ENCODE measurements around the gene RNF10. TPM values are rescaled to one million over a fixed set of nuclear protein-coding genes. Genes with fewer than 3 reads are reported as not detected.
"Not testable (repeated sequence)": the region's sequence is repeated elsewhere in the genome, so short reads cannot be mapped to it uniquely, and the experiment has no call there.

Gene RNF10
- total and polyA plus RNA-seq, 11 donors = 165 to 490 (median 278) TPM

DNA sequence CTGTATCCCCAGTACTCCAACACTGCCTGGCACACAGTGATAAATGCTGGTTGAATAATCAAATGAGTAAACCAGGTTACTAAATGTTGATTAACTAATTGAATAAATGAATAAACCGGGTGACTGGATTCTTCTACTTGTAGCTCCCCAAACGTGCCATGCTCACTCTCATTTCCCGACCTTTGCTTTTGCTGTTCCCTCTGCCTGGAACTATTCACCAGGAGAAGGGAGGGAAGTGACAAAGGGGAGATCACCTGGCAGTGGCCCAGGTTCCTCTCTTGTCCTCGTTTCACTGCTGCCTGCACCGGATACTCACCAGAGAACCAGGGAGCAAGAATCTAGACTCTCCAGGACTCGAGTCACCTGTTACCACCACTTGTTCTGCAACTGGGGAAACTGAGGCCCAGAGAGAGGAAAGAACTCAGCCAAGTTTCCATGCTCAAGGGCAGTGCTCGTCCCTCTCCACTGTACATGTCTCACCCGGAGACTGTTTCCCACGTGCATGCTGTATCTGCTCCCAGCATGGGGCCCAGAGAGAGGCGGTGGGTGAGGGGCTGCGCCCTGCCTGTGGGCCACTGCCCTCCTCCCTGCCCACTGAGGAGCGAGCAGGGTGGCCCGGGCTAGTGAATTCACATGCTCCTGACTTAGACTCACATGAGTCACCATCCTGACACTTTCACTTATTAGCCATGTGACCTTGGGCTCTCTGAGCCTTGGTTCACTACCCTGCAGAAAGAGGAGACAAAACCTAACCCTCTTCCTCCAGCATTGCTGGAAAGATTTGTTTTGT, 64.7 kb downstream of the RNF10 start:
- 38 to 48% (median 42%) methylated on average over 11 to 13 of the region's 13 CpGs for WGBS, 4 donors
- no peaks in the 10 kb centered on the region for H3K36me3 ChIP-seq

DNA sequence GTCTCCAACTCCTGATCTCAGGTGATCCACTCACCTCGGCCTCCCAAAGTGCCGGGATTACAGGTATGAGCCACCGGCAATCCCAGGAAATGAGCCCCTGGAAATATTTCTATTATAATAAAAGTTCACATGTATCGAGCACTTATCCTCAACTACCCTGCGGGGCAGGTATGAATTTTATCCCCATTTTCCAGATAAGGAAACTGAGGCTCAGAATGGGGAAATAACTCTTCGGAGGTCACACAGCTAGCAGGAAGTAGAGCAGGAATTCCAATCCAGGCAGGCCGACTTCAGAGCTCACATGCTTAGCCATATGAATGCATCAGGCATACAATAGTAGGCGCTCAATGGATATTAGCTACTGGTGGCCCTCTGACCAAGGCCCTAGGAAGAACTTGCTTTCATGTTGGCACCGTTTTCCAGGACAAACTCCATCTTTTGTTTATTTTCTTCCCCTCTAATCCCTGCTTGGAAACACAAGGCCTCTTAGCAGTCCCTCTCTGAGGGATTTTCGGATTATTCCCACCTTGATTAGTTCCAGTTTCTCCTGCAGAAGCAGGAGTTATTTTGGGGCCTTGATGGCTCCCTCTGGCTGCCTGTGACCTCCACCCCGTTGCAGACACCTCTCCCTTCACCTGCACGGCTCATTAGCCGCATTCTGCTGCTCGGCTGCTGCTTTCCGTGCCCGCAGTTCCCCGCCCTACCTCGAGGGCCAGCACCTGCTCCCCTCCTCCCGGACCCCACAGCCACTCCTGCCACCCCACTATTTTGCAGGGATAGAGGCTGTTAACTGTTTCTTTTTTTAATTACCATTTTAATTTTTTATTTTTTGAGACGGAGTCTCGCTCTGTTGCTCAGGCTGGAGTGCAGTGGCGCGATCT, 65.8 kb downstream of the RNF10 start:
- no peak for TF ChIP-seq POLR2A (IDR thresholded peaks at IDR 0.05)
- TF ChIP-seq, protein P1, sequence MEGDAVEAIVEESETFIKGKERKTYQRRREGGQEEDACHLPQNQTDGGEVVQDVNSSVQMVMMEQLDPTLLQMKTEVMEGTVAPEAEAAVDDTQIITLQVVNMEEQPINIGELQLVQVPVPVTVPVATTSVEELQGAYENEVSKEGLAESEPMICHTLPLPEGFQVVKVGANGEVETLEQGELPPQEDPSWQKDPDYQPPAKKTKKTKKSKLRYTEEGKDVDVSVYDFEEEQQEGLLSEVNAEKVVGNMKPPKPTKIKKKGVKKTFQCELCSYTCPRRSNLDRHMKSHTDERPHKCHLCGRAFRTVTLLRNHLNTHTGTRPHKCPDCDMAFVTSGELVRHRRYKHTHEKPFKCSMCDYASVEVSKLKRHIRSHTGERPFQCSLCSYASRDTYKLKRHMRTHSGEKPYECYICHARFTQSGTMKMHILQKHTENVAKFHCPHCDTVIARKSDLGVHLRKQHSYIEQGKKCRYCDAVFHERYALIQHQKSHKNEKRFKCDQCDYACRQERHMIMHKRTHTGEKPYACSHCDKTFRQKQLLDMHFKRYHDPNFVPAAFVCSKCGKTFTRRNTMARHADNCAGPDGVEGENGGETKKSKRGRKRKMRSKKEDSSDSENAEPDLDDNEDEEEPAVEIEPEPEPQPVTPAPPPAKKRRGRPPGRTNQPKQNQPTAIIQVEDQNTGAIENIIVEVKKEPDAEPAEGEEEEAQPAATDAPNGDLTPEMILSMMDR (IDR thresholded peaks at IDR 0.05) = no peak
- WGBS, 4 donors = 77 to 83% (median 79%) methylated on average over 23 of the region's 23 CpGs
- no peak for ATAC-seq
- H3K4me3 ChIP-seq = no peak overlapping the region
- peaks cover 0 to 6% (median 0%) of the 10 kb centered on the region in 9 donors for H3K27me3 ChIP-seq
- intact Hi-C loops (cut with DNase I) = loop anchor here in 1 of 10 donors (10.0 kb wide), 1 partner anchor 485 kb away; no protein-coding TSS in a partner anchor
- no peaks in the 10 kb centered on the region for H3K36me3 ChIP-seq
- peaks cover 0 to 9% (median 4%) of the 10 kb centered on the region in 12 donors for H3K4me1 ChIP-seq
- no peak for DNase-seq
- H3K9me3 ChIP-seq = no peaks in the 10 kb centered on the region
- no peak overlapping the region for H3K27ac ChIP-seq

More for the DNA sequence above, 64.7 kb downstream of the RNF10 start:
- intact Hi-C loops (cut with DNase I) = loop anchor here in 1 of 10 donors (10.0 kb wide), 1 partner anchor 486 kb away; no protein-coding TSS in a partner anchor
- ATAC-seq (peak; percentile 67 to 86 (median 79)), DNase-seq (no peak)
- Histone ChIP-seq H3K27me3 (peaks cover 0 to 6% (median 0%) of the 10 kb centered on the region in 9 donors), H3K4me3 (no peak overlapping the region), H3K27ac (no peak overlapping the region), H3K9me3 (no peaks in the 10 kb centered on the region), H3K4me1 (peaks cover 0 to 9% (median 4%) of the 10 kb centered on the region in 12 donors)
- TF ChIP-seq, protein P1 (IDR thresholded peaks at IDR 0.05) = no peak
- TF ChIP-seq POLR2A (IDR thresholded peaks at IDR 0.05) = no peak

DNA sequence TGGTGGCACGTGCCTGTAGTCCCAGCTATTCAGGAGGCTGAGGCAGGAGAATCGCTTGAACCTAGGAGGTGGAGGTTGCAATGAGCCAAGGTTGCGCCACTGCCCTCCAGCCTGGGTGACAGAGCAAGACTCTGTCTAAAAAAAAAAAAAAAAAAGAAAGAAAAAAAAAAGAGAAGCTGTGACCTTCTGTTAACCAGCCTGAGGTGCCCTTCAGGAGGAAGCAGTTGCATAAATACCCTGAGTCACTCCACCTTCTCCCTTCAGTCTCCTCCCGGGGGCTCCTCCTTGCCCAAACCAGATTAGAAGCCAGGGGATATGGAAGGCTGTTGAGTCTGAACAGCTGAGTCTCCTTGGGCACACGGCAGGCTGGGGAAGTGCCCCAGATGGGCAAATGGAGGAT, 68.3 kb downstream of the RNF10 start:
- ATAC-seq = peak in 1 of 4 donors; percentile 29
- H3K4me1 ChIP-seq; H3K27me3 ChIP-seq; intact Hi-C loops (cut with DNase I); H3K36me3 ChIP-seq; H3K9me3 ChIP-seq; H3K4me3 ChIP-seq; H3K27ac ChIP-seq; DNase-seq: not testable (repeated sequence)
- 67 to 72% (median 70%) methylated on average over 5 of the region's 5 CpGs for WGBS, 4 donors

DNA sequence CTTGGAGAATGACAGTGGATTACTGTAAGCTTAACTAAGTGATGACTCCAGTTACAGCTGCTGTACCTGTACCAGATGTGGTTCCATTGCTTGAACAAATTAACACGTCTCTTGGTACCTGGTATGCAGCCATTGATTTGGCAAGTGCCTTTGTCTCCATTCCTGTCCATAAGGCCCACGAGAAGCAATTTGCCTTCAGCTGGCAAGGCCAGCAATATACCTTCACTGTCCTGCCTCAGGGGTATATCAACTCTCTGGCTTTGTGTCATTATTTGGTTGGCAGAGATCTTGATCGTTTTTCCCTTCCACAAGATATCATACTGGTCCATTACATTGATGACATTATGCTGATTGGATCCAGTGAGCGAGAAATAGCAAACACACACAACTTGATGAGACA, 76.4 kb downstream of the RNF10 start:
- no peaks in the 10 kb centered on the region for H3K36me3 ChIP-seq
- 69 to 83% (median 76%) methylated on average over 4 of the region's 4 CpGs for WGBS, 4 donors
- H3K9me3 ChIP-seq = no peaks in the 10 kb centered on the region
- no peak for DNase-seq
- TF ChIP-seq, protein P1 (IDR thresholded peaks at IDR 0.05) = no peak
- TF ChIP-seq POLR2A (IDR thresholded peaks at IDR 0.05) = no peak
- H3K4me1 ChIP-seq = no peaks in the 10 kb centered on the region
- no peak overlapping the region for H3K27ac ChIP-seq
- no peak for ATAC-seq
- peaks cover 0 to 5% (median 0%) of the 10 kb centered on the region in 9 donors for H3K27me3 ChIP-seq
- intact Hi-C loops (cut with DNase I) = no loop called here
- no peak overlapping the region for H3K4me3 ChIP-seq

DNA sequence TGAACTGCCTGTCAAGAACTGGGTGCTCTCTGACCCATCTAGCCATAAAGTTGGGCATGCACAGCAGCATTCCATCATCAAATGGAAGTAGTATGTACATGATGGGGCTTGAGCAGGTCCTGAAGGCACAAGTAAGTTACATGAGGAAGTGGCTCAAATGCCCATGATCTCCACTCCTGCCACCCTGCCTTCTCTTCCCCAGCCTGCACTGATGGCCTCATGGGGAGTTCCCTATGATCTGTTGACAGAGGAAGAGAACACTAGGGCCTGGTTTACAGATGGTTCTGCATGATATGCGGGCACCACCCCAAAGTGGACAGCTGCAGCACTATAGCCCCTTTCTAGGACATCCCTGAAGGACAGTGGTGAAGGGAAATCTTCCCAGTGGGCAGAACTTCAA, 77.4 kb downstream of the RNF10 start:
- H3K36me3 ChIP-seq; H3K27ac ChIP-seq; ATAC-seq; H3K27me3 ChIP-seq; H3K4me1 ChIP-seq; H3K4me3 ChIP-seq; intact Hi-C loops (cut with DNase I); DNase-seq; H3K9me3 ChIP-seq: not testable (repeated sequence)
- WGBS, 4 donors = 64 to 81% (median 73%) methylated on average over 1 of the region's 1 CpG

All from heart left ventricle (tissue), 16 donors.